Right renal cortex interstitium (tissue), 3 donors: Measurements from ENCODE around the gene MSH2. TPM values are rescaled to one million over a fixed set of nuclear protein-coding genes. Genes with fewer than 3 reads are reported as not detected.
"Not testable (repeated sequence)": the region's sequence is repeated elsewhere in the genome, so short reads cannot be mapped to it uniquely, and the experiment has no call there.

Experiments
- DNase-seq, 3 donors: peaks; one replicate each; pipeline ENCODE4 v3.0.0-alpha.2; 2013; ENCODE audit warnings: low read depth in 3 of 3, low spot score in 2 of 3
- polyA plus RNA-seq, 3 donors: library from polyadenylated mRNA; unstranded; fragments of 120-200 nt; gene quantifications; one replicate each; pipeline ENCODE4 v1.2.1, GENCODE V29; 2013; ENCODE audit not compliant: insufficient read length in 3 of 3

Gene MSH2
- polyA plus RNA-seq, 3 donors, result 75.1 to 90.6 (median 83.8) TPM

GRCh38 chr2:47471429-47472116, 68.6 kb downstream of the MSH2 start:
- no peak for DNase-seq

DNA sequence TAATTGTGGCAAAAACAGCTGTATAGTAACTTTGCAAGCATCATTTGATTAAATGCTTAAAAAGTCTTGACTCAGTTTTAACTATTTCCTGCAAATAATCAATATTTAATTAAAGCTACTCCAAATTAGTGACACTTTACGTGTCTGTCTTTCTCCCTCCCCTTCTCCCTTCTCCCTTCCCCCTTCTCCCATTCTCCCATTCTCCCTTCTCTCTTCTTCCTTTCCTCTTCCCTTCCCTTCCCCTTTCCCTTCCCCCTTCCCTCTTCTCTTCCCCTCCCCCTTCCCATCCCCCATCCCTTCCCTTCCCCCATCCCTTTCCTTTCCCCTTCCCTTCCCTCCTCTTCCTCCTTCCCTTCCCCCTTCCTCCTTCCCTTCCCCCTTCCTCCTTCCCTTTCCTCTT, 76.9 kb downstream of the MSH2 start:
- no peak for DNase-seq

DNA sequence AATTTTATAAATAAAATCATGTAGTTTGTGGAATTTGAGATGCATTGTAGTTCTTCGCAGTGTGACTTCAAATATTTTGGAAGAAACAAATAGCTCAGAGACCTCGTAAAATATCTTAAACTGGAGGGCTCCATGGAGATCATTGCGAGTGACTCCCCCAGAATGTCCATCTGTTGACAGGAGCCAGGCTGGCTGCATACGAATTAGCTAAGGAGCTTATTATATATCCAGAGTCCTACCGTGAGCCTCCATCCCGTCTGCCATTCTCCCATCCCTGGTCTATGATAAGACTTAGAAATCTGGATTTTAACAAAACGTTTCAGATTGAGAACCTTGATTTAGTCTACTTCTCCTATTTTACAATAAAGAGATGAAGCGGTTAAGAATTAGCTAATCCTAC, 80.2 kb downstream of the MSH2 start:
- DNase-seq, result no peak

GRCh38 chr2:47484396-47484795, 81.4 kb downstream of the MSH2 start:
- DNase-seq, result no peak

GRCh38 chr2:47485177-47485576, 82.2 kb downstream of the MSH2 start:
- DNase-seq, result no peak

DNA sequence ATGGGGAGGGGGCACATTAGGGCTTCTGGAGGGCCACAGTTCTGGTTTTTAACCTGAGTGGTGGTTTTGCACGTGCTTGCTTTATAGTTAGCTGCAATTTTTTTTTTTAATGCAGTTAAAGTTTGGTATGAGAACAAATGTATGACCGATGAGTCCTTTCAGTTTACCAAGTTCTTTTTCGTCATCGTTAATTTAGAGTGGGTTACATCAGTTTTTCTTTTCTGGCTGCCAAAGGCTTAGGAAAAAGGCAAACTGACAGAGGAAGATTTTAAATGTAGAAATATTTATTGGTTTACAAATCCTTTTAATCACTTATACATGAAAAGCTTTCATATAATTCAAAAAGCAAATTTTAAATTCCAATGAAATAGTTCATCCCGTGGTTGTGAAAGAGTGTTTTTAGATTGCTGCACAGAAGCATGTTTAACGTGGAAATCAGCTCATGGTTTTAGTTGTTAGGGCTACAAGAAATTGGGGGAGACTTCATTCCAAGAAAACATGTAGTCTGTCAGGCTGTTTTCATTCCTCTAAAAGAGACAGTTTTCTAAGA, 82.9 kb downstream of the MSH2 start:
- DNase-seq, result no peak

DNA sequence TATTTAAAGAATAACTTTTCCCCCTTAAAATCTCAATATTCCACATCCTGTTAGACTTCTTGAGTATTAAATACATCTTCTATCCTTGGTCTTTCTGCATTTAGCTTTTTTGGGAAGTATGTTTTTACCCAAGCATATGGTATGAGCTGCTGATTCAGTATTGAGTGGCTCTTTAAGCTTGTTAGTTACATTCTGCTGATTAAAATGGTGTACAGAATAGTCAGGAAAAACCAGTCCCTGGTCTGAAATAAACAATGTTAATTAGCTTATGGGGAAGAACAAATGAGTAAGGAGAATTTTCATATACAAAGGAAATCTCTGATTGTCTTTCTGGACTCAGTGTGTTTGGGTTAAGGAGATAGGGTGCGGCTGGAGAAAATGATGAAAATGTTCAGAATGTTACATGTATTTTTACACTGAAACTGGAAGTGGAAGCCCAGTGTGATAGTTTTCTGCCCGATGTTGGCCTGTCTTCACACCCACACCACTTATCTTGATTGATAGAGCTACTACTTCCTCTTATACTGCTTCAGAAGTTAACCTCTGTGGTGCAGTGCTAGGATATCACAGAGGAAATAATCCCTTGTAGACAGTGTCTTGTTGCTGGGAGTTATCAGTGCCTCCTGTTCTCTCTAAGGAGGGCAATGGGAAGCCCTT, 84.0 kb downstream of the MSH2 start:
- no peak for DNase-seq

- no peak for DNase-seq
Measured at GRCh38 chr2:47487498-47487875, 84.5 kb downstream of the MSH2 start.

- no peak for DNase-seq
Measured at GRCh38 chr2:47488870-47489584, 86.1 kb downstream of the MSH2 start.

DNA sequence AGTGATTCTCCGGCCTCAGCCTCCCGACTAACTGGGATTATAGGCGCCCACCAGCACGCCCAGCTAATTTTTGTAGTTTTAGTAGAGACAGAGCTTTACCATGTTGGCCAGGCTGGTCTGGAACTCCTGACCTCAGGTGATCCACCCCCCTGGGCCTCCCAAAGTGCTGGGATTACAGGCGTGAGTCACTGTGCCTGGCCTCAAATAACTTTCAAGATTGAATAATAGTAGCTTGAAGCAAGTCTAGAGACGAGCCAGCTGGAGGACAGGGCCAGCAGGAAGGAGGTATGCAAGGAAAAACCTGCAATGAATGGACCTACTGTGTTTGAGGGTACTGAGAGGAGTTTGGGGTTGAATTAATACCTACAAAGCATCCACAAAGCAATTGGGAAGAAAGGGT, 87.5 kb downstream of the MSH2 start:
- DNase-seq, result no peak

DNA sequence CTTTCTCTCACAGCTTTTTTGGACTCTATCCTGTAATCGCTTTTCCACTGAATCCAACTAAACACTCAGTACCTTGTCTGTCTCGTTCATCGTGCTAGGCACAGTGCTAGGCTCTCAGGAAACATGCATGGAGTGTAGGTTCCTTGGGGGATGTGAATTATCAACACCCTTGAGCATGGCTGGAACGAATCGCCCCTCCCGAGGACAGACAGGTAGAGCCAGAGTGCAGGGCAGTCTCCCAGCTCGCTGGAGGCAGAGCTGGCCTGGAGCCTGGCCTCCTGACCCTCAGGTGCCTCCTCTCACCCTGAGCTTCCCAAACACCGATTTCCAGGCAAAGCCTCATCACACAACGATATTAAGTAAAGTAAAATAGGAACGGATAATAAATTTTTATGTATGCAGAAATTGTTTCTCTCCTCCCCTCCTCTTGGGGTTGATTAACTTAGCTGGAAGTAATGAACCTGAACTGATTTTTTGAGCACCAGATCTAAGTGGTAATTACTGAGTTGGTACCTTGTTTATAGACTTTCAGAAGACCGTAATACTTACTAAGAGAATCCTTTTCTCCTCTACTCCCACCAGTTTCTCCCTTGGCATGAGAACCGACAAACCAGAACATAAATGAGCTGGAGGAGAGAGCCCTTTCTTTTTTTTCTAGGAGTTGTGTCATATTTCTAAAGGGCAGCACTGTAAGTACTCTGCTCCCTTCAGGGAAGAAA, 90.5 kb downstream of the MSH2 start:
- DNase-seq, result peak; percentile 5 to 19 (median 19)

- DNase-seq, result no peak
Measured at GRCh38 chr2:47494267-47495130, 91.5 kb downstream of the MSH2 start.

DNA sequence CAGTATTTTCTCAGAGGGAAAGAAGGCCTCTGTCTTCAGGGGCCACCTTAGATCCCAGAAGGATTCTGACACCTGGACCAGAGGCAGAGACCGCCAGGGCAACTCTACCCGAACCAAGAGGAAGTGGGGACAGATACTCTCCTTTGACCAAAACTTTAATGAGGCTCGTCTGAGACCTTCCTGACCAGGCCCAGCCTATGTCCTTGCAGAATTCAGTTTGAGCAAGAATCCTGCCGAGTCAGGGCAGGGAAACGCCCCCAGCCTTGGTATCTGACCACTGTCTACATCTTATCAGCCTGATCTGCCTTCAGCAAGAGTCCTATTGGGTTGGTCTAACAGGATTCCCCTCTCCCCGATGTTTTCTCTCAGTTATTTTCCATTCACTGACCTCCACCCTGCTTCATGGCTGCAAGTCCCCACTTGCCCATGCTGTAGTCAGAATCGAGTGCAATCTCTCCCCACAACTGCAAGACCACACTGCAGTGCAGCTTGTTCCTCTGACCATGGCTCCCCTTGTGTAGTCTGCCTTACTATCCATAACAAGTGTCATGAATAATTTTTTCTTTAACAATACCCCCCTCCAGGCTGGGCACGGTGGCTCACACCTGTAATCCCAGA, 95.0 kb downstream of the MSH2 start:
- no peak for DNase-seq

GRCh38 chr2:47499093-47499492, 96.1 kb downstream of the MSH2 start:
- no peak for DNase-seq

DNA sequence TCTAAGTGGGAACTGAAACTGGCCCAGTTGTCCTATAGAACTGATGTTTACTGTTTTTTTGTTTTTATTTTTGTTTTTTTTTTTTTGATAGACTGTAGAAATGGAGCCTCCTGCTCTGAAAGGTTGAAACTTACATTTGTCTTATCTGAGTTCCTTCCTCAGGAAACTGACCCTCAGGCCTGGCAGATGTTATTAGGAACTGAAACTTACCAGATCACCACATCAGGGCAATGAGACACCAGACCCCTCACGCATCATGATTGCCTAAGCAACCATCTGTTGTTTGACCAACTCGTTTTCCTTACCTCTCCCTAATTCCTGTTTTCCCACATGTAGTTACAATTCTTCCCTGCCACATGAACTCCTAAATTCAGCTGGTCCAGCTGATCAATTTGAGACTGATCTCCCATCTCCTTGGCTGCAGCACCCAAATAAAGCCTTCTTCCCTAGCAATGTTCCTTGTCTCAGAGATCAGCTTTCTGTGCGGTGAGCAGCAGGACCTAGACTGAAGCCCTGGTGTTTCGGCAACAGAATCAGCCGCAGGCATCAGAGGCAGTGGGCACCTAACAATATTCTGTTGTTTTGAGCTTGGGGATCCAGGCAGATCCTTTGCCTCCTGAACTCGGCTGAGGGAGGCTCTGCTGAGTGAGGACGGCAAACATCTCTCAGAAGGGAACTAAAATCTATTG, 96.8 kb downstream of the MSH2 start:
- no peak for DNase-seq

GRCh38 chr2:47501374-47502200, 98.6 kb downstream of the MSH2 start:
- no peak for DNase-seq

GRCh38 chr2:47502498-47502897, 99.5 kb downstream of the MSH2 start:
- DNase-seq, result not testable (repeated sequence)

DNA sequence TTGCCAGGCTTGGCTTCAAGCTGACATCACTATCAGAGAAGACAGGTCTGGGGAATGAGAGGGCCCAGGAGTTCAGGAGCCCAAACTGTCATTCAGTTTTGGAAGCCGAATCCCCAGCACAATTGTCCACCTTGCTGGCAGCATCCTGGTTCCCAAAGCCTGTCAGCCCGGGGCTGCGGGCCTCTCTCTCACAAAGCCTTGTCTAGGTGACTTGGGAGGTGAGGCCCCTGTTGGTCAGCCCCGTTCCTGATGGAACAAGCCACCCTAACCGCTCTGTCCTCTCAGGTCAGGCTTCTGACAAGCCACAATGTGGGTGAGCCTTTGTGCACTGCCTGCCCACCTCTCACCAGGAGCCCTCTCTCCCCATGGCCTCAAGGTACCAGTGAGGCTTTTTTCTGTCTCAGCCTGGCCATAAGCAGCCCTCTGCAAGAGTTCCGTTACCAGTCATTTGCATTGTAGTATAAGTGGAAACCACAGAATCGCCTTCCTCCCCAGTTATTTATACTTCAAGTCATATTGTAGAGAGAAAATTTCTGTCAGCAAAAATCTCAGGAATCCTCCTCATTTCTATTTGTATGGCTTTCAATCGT, 100.6 kb downstream of the MSH2 start:
- DNase-seq, result no peak
